TTC549 (cell line): ENCODE results near the gene VPS8.
A peak's percentile ranks its signal among the peaks of the same experiment; 100 is the strongest.

Experiments used
- FAIRE-seq: peaks from 2 replicates; lab custom pipeline; 2012; peaks lifted over from hg19 to GRCh38; lab: Jason Lieb, UNC

Gene VPS8

GRCh38 chr3:184811999-184812661, at the start of gene VPS8:
Gene VPS8 (plus strand): TSS chr3:184812166. CDS start chr3:184824633, 12,467 bp downstream.
- no peak for FAIRE-seq

- FAIRE-seq, result no peak
Observed at GRCh38 chr3:184764191-184764590, 47.8 kb upstream of the VPS8 start.

- no peak for FAIRE-seq
Observed at GRCh38 chr3:184765047-184765729, 46.8 kb upstream of the VPS8 start.

GRCh38 chr3:184765730-184766074, 46.3 kb upstream of the VPS8 start:
- FAIRE-seq, result no peak

GRCh38 chr3:184766555-184767261, 45.3 kb upstream of the VPS8 start:
- FAIRE-seq, result no peak

- no peak for FAIRE-seq
Observed at GRCh38 chr3:184767377-184767776, 44.6 kb upstream of the VPS8 start.

GRCh38 chr3:184769382-184770170, 42.4 kb upstream of the VPS8 start:
- no peak for FAIRE-seq

- FAIRE-seq, result no peak
Observed at GRCh38 chr3:184770541-184770940, 41.4 kb upstream of the VPS8 start.

- no peak for FAIRE-seq
Observed at GRCh38 chr3:184771301-184772127, 40.5 kb upstream of the VPS8 start.

- FAIRE-seq, result no peak
Observed at GRCh38 chr3:184772667-184773272, 39.2 kb upstream of the VPS8 start.

GRCh38 chr3:184773283-184774186, 38.4 kb upstream of the VPS8 start:
- no peak for FAIRE-seq

GRCh38 chr3:184776916-184777315, 35.0 kb upstream of the VPS8 start:
- no peak for FAIRE-seq

GRCh38 chr3:184777566-184778356, 34.2 kb upstream of the VPS8 start:
- peak; percentile 86 for FAIRE-seq

GRCh38 chr3:184778426-184779332, 33.3 kb upstream of the VPS8 start:
- no peak for FAIRE-seq

GRCh38 chr3:184780981-184781515, 30.9 kb upstream of the VPS8 start:
- no peak for FAIRE-seq

- FAIRE-seq, result no peak
Observed at GRCh38 chr3:184781801-184782200, 30.2 kb upstream of the VPS8 start.

GRCh38 chr3:184783319-184783718, 28.6 kb upstream of the VPS8 start:
- no peak for FAIRE-seq
